BLaER1 treated with 17β-estradiol and CSF1 and Interleukin-3, amounts not matched to agents 10 nM and 100 nM (cell line): ENCODE results near the gene RCOR1.

Experiments used
- H3K27ac ChIP-seq, 11 experiments: shearing (Covaris generic); formaldehyde crosslinking; 2 replicates each; pipeline ENCODE4 v1.8.1; 2022
- H3K27me3 ChIP-seq, 11 experiments: shearing (Covaris generic); formaldehyde crosslinking; 2 replicates each; pipeline ENCODE4 v1.8.1; 2022
- H3K36me3 ChIP-seq, 11 experiments: shearing (Covaris generic); formaldehyde crosslinking; 2 replicates each; pipeline ENCODE4 v1.8.1; 2022
- H3K4me1 ChIP-seq, 10 experiments: shearing (Covaris generic); formaldehyde crosslinking; 2 replicates each; pipeline ENCODE4 v1.8.1; 2022
- H3K4me2 ChIP-seq, 11 experiments: shearing (Covaris generic); formaldehyde crosslinking; 2 replicates each; pipeline ENCODE4 v1.8.1; 2022
- H3K4me3 ChIP-seq, 10 experiments: shearing (Covaris generic); formaldehyde crosslinking; 2 replicates each; pipeline ENCODE4 v1.8.1; 2022
- H3K9ac ChIP-seq, 11 experiments: shearing (Covaris generic); formaldehyde crosslinking; 2 replicates each; pipeline ENCODE4 v1.8.1; 2022
- H3K9me3 ChIP-seq, 11 experiments: shearing (Covaris generic); formaldehyde crosslinking; replicated peaks in 1 of 11; 2 replicates each; pipeline ENCODE4 v1.8.1; 2022
- H4K20me1 ChIP-seq, 11 experiments: shearing (Covaris generic); formaldehyde crosslinking; 2 replicates each; pipeline ENCODE4 v1.8.1; 2022
- Cebpa-rat ChIP-seq, 11 experiments: shearing (Covaris generic); IDR thresholded peaks; 2 replicates each; pipeline ENCODE4 v1.8.1; 2022

RCOR1 gene

DNA sequence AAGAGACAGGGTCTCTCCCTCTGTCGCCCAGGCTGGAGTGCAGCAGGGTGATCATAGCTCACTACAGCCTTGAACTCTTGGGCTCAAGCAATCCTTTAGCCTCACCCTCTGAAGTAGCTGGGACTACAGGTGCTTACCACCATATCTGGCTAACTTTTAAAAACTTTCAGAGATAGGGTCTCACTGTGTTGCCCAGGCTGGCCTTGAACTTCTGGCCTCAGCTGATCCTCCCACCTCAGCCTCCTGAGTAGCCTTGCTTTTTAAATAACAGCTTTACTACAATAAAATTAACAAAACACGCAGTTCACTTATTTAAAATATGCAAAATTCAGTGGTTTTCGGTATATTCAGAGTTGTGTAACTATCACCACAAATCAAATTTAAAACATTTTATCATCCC is 79.0 kb downstream of the RCOR1 start:
- H3K4me3 ChIP-seq: no peak overlapping the region
- no peaks in the 10 kb centered on the region for H3K27me3 ChIP-seq
- H4K20me1 ChIP-seq: peaks cover 45 to 94% (median 61%) of the 10 kb centered on the region in 11 experiments
- no peak for TF ChIP-seq Cebpa-rat (IDR thresholded peaks at IDR 0.05)
- no peak overlapping the region for H3K9ac ChIP-seq
- peaks cover 0 to 57% (median 53%) of the 10 kb centered on the region in 11 experiments; a peak in 19 of 22 replicates for H3K9me3 ChIP-seq
- H3K27ac ChIP-seq: no peak overlapping the region
- peak overlapping the region in 1 of 11 experiments; percentile 23; a peak in 1 of 22 replicates for H3K4me2 ChIP-seq
- peaks cover 12 to 86% (median 72%) of the 10 kb centered on the region in 11 experiments for H3K36me3 ChIP-seq
- peaks cover 0 to 31% (median 10%) of the 10 kb centered on the region in 10 experiments; a peak in 11 of 20 replicates for H3K4me1 ChIP-seq

DNA sequence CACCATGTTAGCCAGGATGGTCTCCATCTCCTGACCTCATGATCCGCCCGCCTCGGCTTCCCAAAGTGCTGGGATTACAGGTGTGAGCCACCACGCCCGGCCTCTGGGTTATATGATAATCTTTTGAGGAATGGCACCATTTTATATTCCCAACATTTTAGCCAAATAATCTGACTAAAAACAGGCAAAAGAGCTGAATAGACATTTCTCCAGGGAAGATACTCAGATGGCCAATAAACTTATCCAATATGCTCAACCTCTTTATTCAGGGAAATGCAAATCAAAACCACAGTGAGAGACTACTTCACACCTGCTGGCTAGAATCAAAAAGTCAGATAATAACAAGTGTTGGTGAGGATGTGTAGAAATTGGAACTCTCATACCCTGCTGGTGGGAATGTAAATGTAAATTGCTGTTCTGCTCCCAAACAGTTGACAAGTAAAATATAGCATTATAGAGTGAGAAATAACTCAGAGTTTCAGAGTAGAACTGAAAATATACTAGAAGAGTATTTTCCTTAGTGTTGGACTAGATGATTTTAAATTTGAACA is 80.0 kb downstream of the RCOR1 start:
- Histone ChIP-seq H3K27ac (no peak overlapping the region), H4K20me1 (peaks cover 34 to 84% (median 50%) of the 10 kb centered on the region in 11 experiments; a peak in 21 of 22 replicates), H3K4me2 (no peak overlapping the region), H3K4me1 (peaks cover 0 to 20% (median 5%) of the 10 kb centered on the region in 10 experiments; a peak in 11 of 20 replicates), H3K27me3 (no peaks in the 10 kb centered on the region), H3K36me3 (peaks cover 12 to 79% (median 66%) of the 10 kb centered on the region in 11 experiments), H3K9ac (no peak overlapping the region), H3K9me3 (peaks cover 0 to 57% (median 53%) of the 10 kb centered on the region in 11 experiments; a peak in 19 of 22 replicates), H3K4me3 (no peak overlapping the region)
- TF ChIP-seq Cebpa-rat (IDR thresholded peaks at IDR 0.05): no peak

DNA sequence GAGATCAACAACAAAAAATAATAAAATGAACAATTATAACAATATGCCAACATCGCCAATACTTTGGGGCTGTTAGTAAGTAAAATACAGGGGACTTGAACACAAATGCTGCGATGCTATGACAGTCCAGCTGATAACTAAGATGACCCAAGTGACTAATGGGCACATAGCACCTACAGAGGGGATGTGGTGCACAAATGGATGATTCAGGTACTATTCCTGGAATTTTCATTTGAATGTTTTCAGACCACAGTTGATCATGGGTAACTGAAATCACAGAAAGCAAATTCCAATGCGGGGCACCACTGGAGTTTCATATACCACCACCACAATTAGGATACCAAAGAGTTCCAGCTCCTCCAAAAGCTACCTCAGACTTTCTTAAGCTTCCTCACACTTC is 82.9 kb downstream of the RCOR1 start:
- Histone ChIP-seq H3K4me3 (peak overlapping the region in 1 of 10 experiments; percentile 15; a peak in 1 of 20 replicates), H3K9me3 (peaks cover 0 to 62% (median 56%) of the 10 kb centered on the region in 11 experiments; a peak in 19 of 22 replicates), H3K36me3 (peaks cover 12 to 58% (median 53%) of the 10 kb centered on the region in 11 experiments), H3K4me2 (no peak overlapping the region), H3K27me3 (no peaks in the 10 kb centered on the region), H3K9ac (no peak overlapping the region), H3K27ac (no peak overlapping the region), H3K4me1 (peaks cover 0 to 22% (median 0%) of the 10 kb centered on the region in 10 experiments; a peak in 2 of 20 replicates), H4K20me1 (peaks cover 27 to 80% (median 45%) of the 10 kb centered on the region in 11 experiments)
- TF ChIP-seq Cebpa-rat (IDR thresholded peaks at IDR 0.05): no peak

- H3K4me3 ChIP-seq: no peak overlapping the region
- H3K9ac ChIP-seq: no peak overlapping the region
- no peak for TF ChIP-seq Cebpa-rat (IDR thresholded peaks at IDR 0.05)
- peaks cover 0 to 34% (median 31%) of the 10 kb centered on the region in 11 experiments; a peak in 18 of 22 replicates for H3K9me3 ChIP-seq
- H3K36me3 ChIP-seq: peaks cover 29 to 59% (median 52%) of the 10 kb centered on the region in 11 experiments
- H4K20me1 ChIP-seq: peaks cover 48 to 80% (median 58%) of the 10 kb centered on the region in 11 experiments
- no peak overlapping the region for H3K4me2 ChIP-seq
- H3K4me1 ChIP-seq: peaks cover 0 to 14% (median 0%) of the 10 kb centered on the region in 10 experiments; a peak in 1 of 20 replicates
- no peak overlapping the region for H3K27ac ChIP-seq
- H3K27me3 ChIP-seq: no peaks in the 10 kb centered on the region
Observed at GRCh38 chr14:102678394-102678793, 85.9 kb downstream of the RCOR1 start.

- Histone ChIP-seq H3K27me3 (no peaks in the 10 kb centered on the region), H3K4me1 (peaks cover 26 to 43% (median 28%) of the 10 kb centered on the region in 10 experiments), H4K20me1 (peaks cover 84 to 100% (median 98%) of the 10 kb centered on the region in 11 experiments), H3K9ac (no peak overlapping the region), H3K4me3 (no peak overlapping the region), H3K27ac (no peak overlapping the region), H3K9me3 (peaks cover 0 to 1% (median 0%) of the 10 kb centered on the region in 11 experiments; a peak in 1 of 22 replicates), H3K36me3 (peaks cover 43 to 72% (median 60%) of the 10 kb centered on the region in 11 experiments), H3K4me2 (no peak overlapping the region)
- TF ChIP-seq Cebpa-rat (IDR thresholded peaks at IDR 0.05): no peak
Observed at GRCh38 chr14:102683399-102684297, 91.2 kb downstream of the RCOR1 start.

DNA sequence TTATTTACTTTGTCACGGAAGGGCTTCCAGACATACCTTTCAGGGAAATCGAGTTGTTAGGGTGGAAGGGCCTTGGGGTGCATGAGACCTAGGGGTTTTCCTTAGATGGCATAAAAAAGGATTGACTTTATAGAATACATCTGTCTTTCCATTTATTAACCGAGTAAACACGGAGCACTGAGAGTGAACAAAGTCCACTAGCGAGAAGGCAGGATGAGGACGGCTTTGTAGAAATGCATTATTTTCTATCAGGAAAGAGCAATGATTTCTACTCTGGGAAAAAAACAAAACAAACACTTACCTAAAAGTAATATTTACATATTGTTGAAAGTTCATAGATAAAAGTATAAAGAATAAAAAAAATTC is 91.8 kb downstream of the RCOR1 start:
- Histone ChIP-seq H3K4me2 (no peak overlapping the region), H3K36me3 (peaks cover 43 to 76% (median 61%) of the 10 kb centered on the region in 11 experiments), H3K27ac (no peak overlapping the region)

GRCh38 chr14:102686196-102686801 is 93.8 kb downstream of the RCOR1 start:
- H3K36me3 ChIP-seq: peaks cover 43 to 75% (median 56%) of the 10 kb centered on the region in 11 experiments
- no peak overlapping the region for H3K27ac ChIP-seq
- no peaks in the 10 kb centered on the region for H3K27me3 ChIP-seq
- peak overlapping the region in 5 of 11 experiments; percentile 24 to 71 (median 41); a peak in 6 of 22 replicates for H3K4me2 ChIP-seq
- no peak overlapping the region for H3K4me3 ChIP-seq
- no peak overlapping the region for H3K9ac ChIP-seq
- no peak for TF ChIP-seq Cebpa-rat (IDR thresholded peaks at IDR 0.05)
- H3K9me3 ChIP-seq: no peaks in the 10 kb centered on the region
- H4K20me1 ChIP-seq: peaks cover 89 to 100% (median 98%) of the 10 kb centered on the region in 11 experiments
- peaks cover 47 to 61% (median 53%) of the 10 kb centered on the region in 10 experiments for H3K4me1 ChIP-seq

More for the DNA sequence above, 91.8 kb downstream of the RCOR1 start:
- no peak for TF ChIP-seq Cebpa-rat (IDR thresholded peaks at IDR 0.05)
- H4K20me1 ChIP-seq: peaks cover 84 to 100% (median 98%) of the 10 kb centered on the region in 11 experiments
- H3K4me1 ChIP-seq: peaks cover 31 to 46% (median 34%) of the 10 kb centered on the region in 10 experiments
- no peak overlapping the region for H3K4me3 ChIP-seq
- H3K27me3 ChIP-seq: no peaks in the 10 kb centered on the region
- no peak overlapping the region for H3K9ac ChIP-seq
- no peaks in the 10 kb centered on the region for H3K9me3 ChIP-seq

- peak overlapping the region; percentile 21 to 71 (median 45); a peak in 21 of 22 replicates for H3K4me2 ChIP-seq
- H3K36me3 ChIP-seq: peaks cover 23 to 55% (median 36%) of the 10 kb centered on the region in 11 experiments
- no peaks in the 10 kb centered on the region for H3K27me3 ChIP-seq
- peaks cover 67 to 81% (median 73%) of the 10 kb centered on the region in 10 experiments for H3K4me1 ChIP-seq
- peaks cover 90 to 100% (median 98%) of the 10 kb centered on the region in 11 experiments for H4K20me1 ChIP-seq
- TF ChIP-seq Cebpa-rat (IDR thresholded peaks at IDR 0.05): no peak
- no peak overlapping the region for H3K9ac ChIP-seq
- no peak overlapping the region for H3K4me3 ChIP-seq
- peak overlapping the region in 4 of 11 experiments; percentile 1 to 35 (median 19); a peak in 2 of 22 replicates for H3K27ac ChIP-seq
- H3K9me3 ChIP-seq: no peaks in the 10 kb centered on the region
Observed at GRCh38 chr14:102688290-102688689, 95.8 kb downstream of the RCOR1 start.
